ENCODE measurements around the gene CAMK4.

The CAMK4 gene

DNA sequence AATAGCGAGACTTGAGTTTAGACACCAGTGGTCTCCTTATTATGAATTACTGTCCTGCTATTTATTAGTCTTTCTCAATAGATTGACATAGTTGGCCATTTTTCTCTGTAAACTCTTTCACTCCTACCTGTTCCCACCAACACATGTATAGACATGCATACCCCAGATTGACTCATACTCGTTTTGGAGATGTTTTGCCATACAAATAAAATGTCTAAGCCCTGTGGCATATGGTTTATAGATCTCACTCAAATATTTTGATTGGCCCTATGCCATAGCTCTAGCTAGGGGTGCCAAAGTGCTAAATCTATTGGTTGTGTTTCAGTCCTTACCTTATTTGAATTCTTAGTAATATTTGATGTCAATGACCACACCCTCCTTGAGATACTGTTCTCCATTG is 42.3 kb downstream of the CAMK4 start:
- no peak for TF ChIP-seq CTCF (IDR thresholded peaks at IDR 0.05; ENCODE audit: borderline replicate concordance, insufficient read depth, low read depth, low read length)
- H3K4me3 ChIP-seq (ENCODE audit: low read depth, low read length) = no peak overlapping the region

- H3K4me3 ChIP-seq (ENCODE audit: low read depth, low read length) = no peak overlapping the region
- no peak for TF ChIP-seq CTCF (IDR thresholded peaks at IDR 0.05; ENCODE audit: borderline replicate concordance, insufficient read depth, low read depth, low read length)
Observed at GRCh38 chr5:111268300-111268699, 44.1 kb downstream of the CAMK4 start.

- no peak overlapping the region for H3K4me3 ChIP-seq (ENCODE audit: low read depth, low read length)
- no peak for TF ChIP-seq CTCF (IDR thresholded peaks at IDR 0.05; ENCODE audit: borderline replicate concordance, insufficient read depth, low read depth, low read length)
Observed at GRCh38 chr5:111271885-111272284, 47.7 kb downstream of the CAMK4 start.

DNA sequence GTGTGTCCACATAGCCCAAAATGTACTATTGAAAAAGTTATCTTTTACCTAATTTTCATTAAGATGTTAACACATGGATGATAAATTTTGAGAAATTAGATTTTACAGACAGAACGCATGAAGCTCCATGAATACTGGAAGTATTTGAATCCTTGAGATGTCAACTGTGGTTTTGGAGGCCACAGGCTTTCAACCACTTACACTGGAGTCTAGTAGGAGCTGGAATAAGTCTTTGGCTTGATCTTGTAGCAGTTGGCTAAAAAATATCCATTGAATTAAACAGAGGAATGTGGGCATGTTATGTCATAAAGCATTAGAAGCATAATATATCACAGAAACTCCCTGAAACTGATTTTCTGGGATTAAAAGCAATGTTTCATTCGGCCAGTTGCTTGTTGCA is 52.9 kb downstream of the CAMK4 start:
- H3K4me3 ChIP-seq (ENCODE audit: low read depth, low read length) = no peak overlapping the region
- TF ChIP-seq CTCF (IDR thresholded peaks at IDR 0.05; ENCODE audit: borderline replicate concordance, insufficient read depth, low read depth, low read length) = no peak

DNA sequence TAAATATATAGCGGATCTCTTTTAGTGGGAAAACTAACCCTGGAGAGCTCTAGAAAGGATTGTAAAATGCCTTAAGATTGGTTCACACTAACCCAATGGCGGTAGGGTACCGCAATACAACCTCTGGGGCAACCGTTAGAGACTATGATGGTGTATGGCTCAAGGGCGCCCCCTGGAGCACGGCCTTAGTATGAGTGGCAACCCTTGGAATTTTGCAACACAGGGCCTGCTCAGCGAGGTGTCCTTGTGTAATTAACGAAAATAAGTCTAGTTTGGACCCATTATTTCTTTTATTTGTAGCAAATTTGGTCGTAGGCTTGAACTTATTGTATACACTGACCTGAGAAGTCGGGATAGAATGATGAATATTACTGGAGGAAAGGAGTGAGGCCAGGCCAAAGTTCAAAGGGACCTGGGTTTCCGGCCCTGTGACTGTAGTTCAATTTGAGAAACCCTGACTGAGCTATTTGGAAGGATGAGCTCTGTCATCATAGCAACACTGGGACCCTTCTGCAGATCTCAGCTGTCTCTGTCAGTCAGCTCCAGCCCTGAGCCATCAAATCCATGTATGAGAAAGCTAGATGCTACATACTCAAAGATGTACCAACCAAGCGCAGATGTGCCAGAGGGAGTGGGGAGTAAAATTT is 54.8 kb downstream of the CAMK4 start:
- TF ChIP-seq CTCF (IDR thresholded peaks at IDR 0.05; ENCODE audit: borderline replicate concordance, insufficient read depth, low read depth, low read length) = peak; percentile 68
- H3K4me3 ChIP-seq (ENCODE audit: low read depth, low read length) = no peak overlapping the region

GRCh38 chr5:111280282-111280951 is 56.2 kb downstream of the CAMK4 start:
- no peak for TF ChIP-seq CTCF (IDR thresholded peaks at IDR 0.05; ENCODE audit: borderline replicate concordance, insufficient read depth, low read depth, low read length)
- H3K4me3 ChIP-seq (ENCODE audit: low read depth, low read length) = no peak overlapping the region

- H3K4me3 ChIP-seq (ENCODE audit: low read depth, low read length) = no peak overlapping the region
- no peak for TF ChIP-seq CTCF (IDR thresholded peaks at IDR 0.05; ENCODE audit: borderline replicate concordance, insufficient read depth, low read depth, low read length)
Observed at GRCh38 chr5:111282798-111283197, 58.6 kb downstream of the CAMK4 start.

Measured in GM12875 (cell line).